AG04450 (cell line): ENCODE results near the gene HPS1. TPM values are rescaled to one million over a fixed set of nuclear protein-coding genes. Genes with fewer than 3 reads are reported as not detected.

Experiments
- CTCF ChIA-PET: fragments of 300-600, 350-600 bp; formaldehyde crosslinking; extraction: SDS; loops from one replicate; lab custom pipeline; 2022; ENCODE audit warnings: antibody characterized with exemption, inconsistent platforms; lab: Charles Lee
- POLR2A ChIA-PET: fragments of 350-600 bp; formaldehyde crosslinking; extraction: SDS; loops from one replicate; lab custom pipeline; 2021; ENCODE audit warnings: antibody characterized with exemption, inconsistent platforms; lab: Yijun Ruan, JAX
- DNase-seq: peaks from one replicate; pipeline ENCODE4 v3.0.0-alpha.2; 2011; ENCODE audit warnings: low read depth, low spot score
- H3K27ac ChIP-seq: one replicate; pipeline ENCODE4 v1.5.1; 2012; ENCODE audit warnings: low read depth, low read length, control low read depth
- H3K27me3 ChIP-seq: one replicate; pipeline ENCODE4 v1.6.0; 2012; ENCODE audit warnings: low read length; ENCODE audit not compliant: control insufficient read depth, insufficient read depth
- H3K4me3 ChIP-seq: 2 replicates; pipeline ENCODE4 v1.5.1; 2011; ENCODE audit warnings: mild to moderate bottlenecking, low read depth, low read length, control low read depth
- H3K9me3 ChIP-seq: 2 replicates; pipeline ENCODE4 v1.5.1; 2012; ENCODE audit warnings: low read length; ENCODE audit not compliant: control insufficient read depth, insufficient read depth
- CTCF ChIP-seq: IDR thresholded peaks from 2 replicates; pipeline ENCODE4 v1.5.1; 2011; ENCODE audit warnings: low read depth, low read length, control low read depth, inconsistent platforms
- polyA plus RNA-seq: library from polyadenylated mRNA; depleted of rRNA; stranded (reverse); fragments of >200 nt; gene quantifications from 2 replicates; pipeline ENCODE4 v1.2.3, GENCODE V29; 2011

HPS1 gene
- polyA plus RNA-seq, 1 experiment, result 56.7 TPM

- H3K9me3 ChIP-seq, result no peaks in the 10 kb centered on the region
- CTCF ChIA-PET, result interaction anchor here (1.3 to 1.7 kb wide), 2 partner anchors 36 to 290 kb away, joined by 3 to 6 read pairs; no protein-coding TSS in a partner anchor
These were observed 14.2 kb upstream of the HPS1 start for GRCh38 chr10:98460837-98461499.

GRCh38 chr10:98458809-98459784 lies 12.4 kb upstream of the HPS1 start:
- ChIA-PET CTCF (interaction anchor here (0.6 to 1.7 kb wide), 3 partner anchors 34 to 917 kb away, joined by 3 to 6 read pairs (median 3); no protein-coding TSS in a partner anchor), POLR2A (no interaction called here)
- no peak for TF ChIP-seq CTCF

More at GRCh38 chr10:98460837-98461499, 14.2 kb upstream of the HPS1 start:
- no peak for TF ChIP-seq CTCF
- H3K27me3 ChIP-seq, result peaks cover 4% of the 10 kb centered on the region
- POLR2A ChIA-PET, result interaction anchor here (0.7 to 1.6 kb wide), 6 partner anchors 46 to 497 kb away, joined by 3 to 6 read pairs (median 4); partner anchors contain the start of gene PYROXD2
- no peak overlapping the region for H3K4me3 ChIP-seq
- DNase-seq, result peak; percentile 83
- peak overlapping the region; percentile 94 for H3K27ac ChIP-seq

GRCh38 chr10:98457721-98458120 lies 11.0 kb upstream of the HPS1 start:
- POLR2A ChIA-PET, result no interaction called here
- H3K27ac ChIP-seq, result no peak overlapping the region
- CTCF ChIA-PET, result interaction anchor here (1.3 kb wide), 1 partner anchor 9 kb away, joined by 6 read pairs; no protein-coding TSS in a partner anchor

More at GRCh38 chr10:98458809-98459784, 12.4 kb upstream of the HPS1 start:
- Histone ChIP-seq H3K27me3 (peaks cover 4% of the 10 kb centered on the region), H3K27ac (no peak overlapping the region), H3K4me3 (no peak overlapping the region), H3K9me3 (no peaks in the 10 kb centered on the region)
- DNase-seq, result no peak

GRCh38 chr10:98456686-98457482 lies 10.1 kb upstream of the HPS1 start:
- CTCF ChIA-PET, result interaction anchor here (0.7 to 1.3 kb wide), 3 partner anchors 10 to 286 kb away, joined by 3 to 6 read pairs (median 3); no protein-coding TSS in a partner anchor
- Histone ChIP-seq H3K27ac (no peak overlapping the region), H3K4me3 (no peak overlapping the region), H3K9me3 (no peaks in the 10 kb centered on the region), H3K27me3 (peaks cover 6% of the 10 kb centered on the region)
- no peak for TF ChIP-seq CTCF
- DNase-seq, result no peak
- POLR2A ChIA-PET, result no interaction called here

More at GRCh38 chr10:98457721-98458120, 11.0 kb upstream of the HPS1 start:
- no peak overlapping the region for H3K4me3 ChIP-seq
- DNase-seq, result no peak
- no peaks in the 10 kb centered on the region for H3K9me3 ChIP-seq
- no peak for TF ChIP-seq CTCF
- H3K27me3 ChIP-seq, result peaks cover 6% of the 10 kb centered on the region
